KOPT-K1 (cell line): ENCODE results near the gene TRIM65.
A peak's percentile ranks its signal among the peaks of the same experiment; 100 is the strongest.
"Not testable (repeated sequence)": the region's sequence is repeated elsewhere in the genome, so short reads cannot be mapped to it uniquely, and the experiment has no call there.

Experiments
- H3K27ac ChIP-seq: fragments of 200-600 bp; sonication (generic); 2 replicates; pipeline ENCODE4 v1.5.1; 2016; ENCODE audit warnings: antibody characterized with exemption, mild to moderate bottlenecking, low read depth, low read length; ENCODE audit not compliant: poor library complexity, severe bottlenecking
- H3K36me3 ChIP-seq: fragments of 200-600 bp; sonication (generic); 2 replicates; pipeline ENCODE4 v1.5.1; 2017; ENCODE audit warnings: antibody characterized with exemption, mild to moderate bottlenecking, low read length, moderate library complexity; ENCODE audit not compliant: insufficient read depth
- H3K9me3 ChIP-seq: fragments of 200-600 bp; sonication (generic); 2 replicates; pipeline ENCODE4 v1.5.1; 2017; ENCODE audit warnings: antibody characterized with exemption, low read length, mild to moderate bottlenecking; ENCODE audit not compliant: insufficient read depth, poor library complexity, severe bottlenecking

The TRIM65 gene

GRCh38 chr17:75893305-75894048, 3.3 kb downstream of the TRIM65 start:
- Histone ChIP-seq H3K27ac (no peak overlapping the region), H3K36me3 (peaks cover 62% of the 10 kb centered on the region), H3K9me3 (no peaks in the 10 kb centered on the region)

- peaks cover 56% of the 10 kb centered on the region for H3K36me3 ChIP-seq
- H3K27ac ChIP-seq = no peak overlapping the region
- H3K9me3 ChIP-seq = no peaks in the 10 kb centered on the region
Measured at GRCh38 chr17:75892556-75893224, 4.1 kb downstream of the TRIM65 start.

- H3K9me3 ChIP-seq = no peaks in the 10 kb centered on the region
- H3K36me3 ChIP-seq = peaks cover 51% of the 10 kb centered on the region
- H3K27ac ChIP-seq = no peak overlapping the region
Measured at GRCh38 chr17:75891605-75892555, 4.9 kb downstream of the TRIM65 start.

GRCh38 chr17:75891022-75891604, 5.6 kb downstream of the TRIM65 start:
- H3K36me3 ChIP-seq = peaks cover 51% of the 10 kb centered on the region
- no peaks in the 10 kb centered on the region for H3K9me3 ChIP-seq
- no peak overlapping the region for H3K27ac ChIP-seq

- Histone ChIP-seq H3K9me3 (no peaks in the 10 kb centered on the region), H3K36me3 (peaks cover 51% of the 10 kb centered on the region), H3K27ac (no peak overlapping the region)
Measured at GRCh38 chr17:75889454-75889853, 7.3 kb downstream of the TRIM65 start.

DNA sequence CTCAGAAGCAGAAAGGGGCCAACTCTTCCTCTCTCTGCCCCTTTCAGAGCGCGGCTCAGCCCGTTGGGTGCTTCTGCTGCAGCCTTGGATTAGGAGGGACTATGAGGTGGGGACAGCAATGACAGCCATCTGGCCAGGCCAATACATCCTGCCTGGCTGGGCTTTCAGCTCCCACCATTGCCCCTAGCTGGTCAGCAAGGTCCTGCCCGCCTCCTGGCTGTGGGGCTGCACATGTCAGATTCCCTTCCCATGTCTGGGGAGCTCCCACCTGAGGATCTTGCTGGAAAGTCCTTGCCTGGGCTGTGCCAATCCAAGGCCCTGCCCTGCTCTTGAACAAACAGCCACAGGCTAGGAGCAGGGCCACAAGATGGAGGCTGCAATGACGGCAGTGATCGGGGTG, 8.3 kb downstream of the TRIM65 start:
- Histone ChIP-seq H3K36me3 (peaks cover 46% of the 10 kb centered on the region), H3K9me3 (no peaks in the 10 kb centered on the region), H3K27ac (no peak overlapping the region)

DNA sequence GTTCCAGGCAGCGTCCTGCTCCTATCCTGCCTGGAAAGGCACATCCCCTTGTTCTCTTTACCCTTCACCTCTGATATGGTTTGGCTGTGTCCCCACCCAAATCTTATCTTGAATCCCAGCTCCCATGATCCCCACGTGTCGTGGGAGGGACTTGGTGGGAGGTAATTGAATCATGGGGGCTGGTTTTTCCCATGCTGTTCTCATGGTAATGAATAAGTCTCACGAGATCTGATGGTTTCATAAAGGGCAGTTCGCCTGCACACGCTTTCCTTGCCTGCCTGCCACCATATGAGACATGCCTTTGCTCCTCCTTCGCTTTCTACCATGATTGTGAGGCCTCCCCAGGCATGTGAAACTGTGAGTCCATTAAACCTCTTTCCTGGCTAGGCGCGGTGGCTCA, 10.9 kb downstream of the TRIM65 start:
- not testable (repeated sequence) for H3K27ac ChIP-seq, H3K9me3 ChIP-seq
- H3K36me3 ChIP-seq = peaks cover 25% of the 10 kb centered on the region

GRCh38 chr17:75885431-75885830, 11.3 kb downstream of the TRIM65 start:
- H3K27ac ChIP-seq = no peak overlapping the region
- peaks cover 21% of the 10 kb centered on the region for H3K36me3 ChIP-seq
- H3K9me3 ChIP-seq = no peaks in the 10 kb centered on the region

DNA sequence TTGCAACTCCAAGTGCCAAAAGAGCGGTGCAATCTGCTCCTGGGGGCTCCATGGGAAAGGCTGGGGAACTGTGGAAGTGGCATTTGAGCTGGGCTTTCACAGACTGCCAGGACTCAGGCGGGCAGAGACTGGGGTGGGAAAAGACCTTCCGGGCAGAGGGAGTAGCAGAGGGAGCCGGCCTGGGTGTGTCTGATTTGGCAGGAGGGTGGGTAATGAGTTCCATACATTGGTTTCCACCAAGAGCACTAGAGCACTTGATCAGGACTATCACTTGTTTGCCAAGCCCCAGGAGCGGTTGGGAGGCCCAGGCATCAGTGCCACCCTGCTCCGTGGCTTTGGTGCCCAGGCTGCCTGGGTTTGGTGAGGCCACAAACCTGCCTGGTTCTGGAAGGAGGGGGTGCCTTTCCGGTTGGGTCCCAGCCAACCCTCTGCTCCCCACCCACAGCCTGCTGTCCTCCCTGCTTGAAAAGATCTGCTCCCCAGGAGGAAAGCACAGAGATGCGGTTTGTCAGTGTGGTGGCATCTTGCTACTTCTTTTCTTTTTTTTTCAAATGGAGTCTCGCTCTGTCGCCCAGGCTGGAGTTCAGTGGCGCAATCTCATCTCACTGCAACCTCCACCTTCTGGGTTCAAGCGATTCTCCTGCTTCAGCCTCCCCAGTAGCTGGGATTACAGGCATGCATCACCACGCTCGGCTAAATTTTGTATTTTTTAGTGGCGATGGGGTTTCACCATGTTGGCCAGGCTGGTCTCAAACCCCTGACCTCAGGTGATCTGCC, 14.9 kb downstream of the TRIM65 start:
- H3K36me3 ChIP-seq = no peaks in the 10 kb centered on the region
- peak overlapping the region; percentile 46 for H3K27ac ChIP-seq
- no peaks in the 10 kb centered on the region for H3K9me3 ChIP-seq

- Histone ChIP-seq H3K9me3 (no peaks in the 10 kb centered on the region), H3K36me3 (no peaks in the 10 kb centered on the region)
Measured at GRCh38 chr17:75880266-75880665, 16.5 kb downstream of the TRIM65 start.

DNA sequence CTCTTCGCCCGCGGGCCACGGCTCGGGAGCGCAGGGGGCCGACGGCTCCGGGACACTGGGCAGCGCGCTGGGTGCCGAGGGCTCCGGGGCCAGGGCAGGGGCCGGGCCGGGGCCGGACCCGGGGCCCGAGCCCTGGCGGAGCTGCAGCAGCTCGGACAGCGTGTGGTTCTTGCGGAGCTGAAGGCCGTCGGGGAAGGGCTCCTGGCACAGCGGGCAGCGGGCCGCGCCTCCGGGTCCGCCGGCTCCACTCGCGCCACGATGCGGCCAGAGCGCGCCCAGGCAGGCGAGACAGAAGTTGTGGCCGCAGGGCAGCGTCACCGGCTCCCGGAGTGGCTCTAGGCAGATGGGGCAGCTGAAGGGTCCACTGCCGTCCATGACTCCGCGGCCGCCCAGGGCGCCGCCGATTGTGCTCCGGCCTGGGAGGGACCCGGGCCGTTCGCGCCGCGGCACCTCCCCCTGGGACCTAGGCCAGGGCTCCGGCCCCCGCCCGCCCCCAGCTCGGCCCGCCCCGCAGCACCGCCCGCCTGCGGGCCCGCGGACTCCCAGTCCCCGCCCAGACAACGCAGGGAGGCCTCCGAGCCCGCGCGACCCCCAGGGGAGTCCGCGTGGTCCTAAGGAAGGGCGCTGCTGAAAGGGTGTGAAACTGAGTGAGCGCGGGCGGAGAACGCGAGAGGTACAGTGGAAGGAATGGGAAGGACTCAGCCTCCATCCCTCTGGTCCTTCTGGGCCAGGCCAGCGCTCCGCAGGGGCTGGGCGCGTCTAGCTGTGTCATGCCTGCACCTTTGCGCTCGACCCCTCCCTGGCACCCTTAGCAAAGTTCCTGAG, 18.4 kb downstream of the TRIM65 start, which contains the start of gene TRIM47:
Gene TRIM47 (minus strand): TSS at position 408 of the 825 bp plus-strand sequence. CDS start 33 bp downstream, at position 375.
- Histone ChIP-seq H3K36me3 (no peaks in the 10 kb centered on the region), H3K9me3 (no peaks in the 10 kb centered on the region), H3K27ac (no peak within 1 kb of the TSS)

More at GRCh38 chr17:75880266-75880665, 16.5 kb downstream of the TRIM65 start:
- no peak overlapping the region for H3K27ac ChIP-seq

DNA sequence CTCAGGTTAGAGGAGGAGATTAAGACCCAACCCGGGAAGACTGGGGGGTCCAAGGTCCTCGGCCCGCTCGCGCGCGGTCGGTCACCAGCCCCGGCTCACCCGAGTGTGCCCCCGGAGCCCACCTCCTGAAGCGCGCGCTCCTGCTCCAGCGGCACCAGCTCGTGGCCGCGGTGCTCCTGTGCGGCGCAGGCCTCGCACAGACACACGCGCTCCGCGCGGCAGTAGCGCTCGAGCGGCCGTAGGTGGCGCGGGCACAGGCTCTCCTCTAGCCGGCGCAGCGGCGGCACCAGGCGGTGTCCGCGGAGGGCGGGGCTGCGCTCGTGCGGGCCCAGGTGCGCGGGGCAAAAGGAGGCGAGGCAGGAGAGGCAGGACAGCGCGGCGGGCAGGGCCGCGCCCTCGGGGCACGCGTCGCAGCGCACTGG, 19.0 kb downstream of the TRIM65 start:
- Histone ChIP-seq H3K27ac (no peak overlapping the region), H3K9me3 (no peaks in the 10 kb centered on the region), H3K36me3 (no peaks in the 10 kb centered on the region)

DNA sequence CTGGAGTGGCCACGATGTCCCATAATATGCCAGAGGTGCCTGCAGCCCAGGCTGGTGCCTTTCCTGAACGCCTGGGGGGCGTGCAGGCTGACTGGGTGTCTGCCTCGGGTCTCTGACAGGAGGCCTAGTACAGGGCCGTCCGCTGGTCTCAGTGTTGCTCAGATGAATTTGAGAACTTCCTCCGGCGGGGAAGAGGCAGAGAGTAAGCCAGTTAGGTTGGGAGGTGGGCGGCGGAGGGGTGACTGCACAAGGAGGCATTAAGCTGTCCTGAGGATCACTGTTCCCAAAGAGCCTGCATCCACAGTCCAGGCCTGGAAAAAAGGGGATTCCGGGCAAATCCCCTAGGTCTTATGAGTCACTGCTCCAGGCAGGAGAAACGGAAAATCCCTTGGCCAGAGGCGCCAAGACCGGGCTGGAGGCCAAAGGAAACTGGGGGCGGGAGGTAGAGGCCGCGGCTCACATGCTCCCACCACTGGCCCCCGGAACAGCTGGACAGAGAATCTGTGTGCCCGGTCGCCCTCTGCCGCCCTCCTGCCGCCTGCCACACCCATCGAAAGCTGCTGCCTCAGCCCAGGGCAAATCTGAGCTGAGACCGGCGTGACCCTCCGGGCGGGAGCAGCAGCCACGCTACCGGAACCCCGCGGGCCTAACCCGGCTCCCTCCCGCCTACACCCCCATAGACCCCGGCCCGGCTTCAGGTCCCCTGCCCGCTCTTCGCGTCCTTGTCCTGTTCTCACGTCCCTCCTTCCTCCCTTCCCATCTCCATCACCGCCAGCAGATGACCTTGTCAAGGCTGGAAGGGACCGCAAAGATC, 19.6 kb downstream of the TRIM65 start:
- Histone ChIP-seq H3K9me3 (no peaks in the 10 kb centered on the region), H3K27ac (peak overlapping the region; percentile 75), H3K36me3 (no peaks in the 10 kb centered on the region)
